ENCODE measurements around the gene AP1G1. TPM values are rescaled to one million over a fixed set of nuclear protein-coding genes. Genes with fewer than 3 reads are reported as not detected.

Gene AP1G1
- total and polyA plus RNA-seq, 4 experiments from 2014 or later = 7.6 to 103 (median 57.0) TPM

DNA sequence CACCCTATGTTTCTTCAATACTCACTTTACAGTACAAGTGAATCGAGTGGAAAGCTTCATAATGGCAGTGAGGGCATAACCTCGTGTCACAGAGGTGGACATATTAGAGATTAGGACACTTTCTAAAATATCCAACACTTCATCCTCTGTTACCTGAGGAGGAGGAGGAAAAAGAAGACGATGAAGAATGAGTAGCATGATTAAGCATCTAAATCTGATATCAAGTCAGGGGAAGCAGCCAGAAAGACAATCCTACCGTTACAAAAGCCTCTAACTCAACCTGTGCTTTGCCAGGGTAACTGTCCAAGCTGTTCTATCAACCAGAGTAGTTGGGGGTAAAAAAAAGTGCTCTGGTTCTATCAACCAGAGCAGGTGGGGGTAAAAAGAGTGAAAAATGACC lies 60.4 kb downstream of the AP1G1 start:
- peaks cover 47% of the 10 kb centered on the region for H3K36me3 ChIP-seq (ENCODE audit: insufficient read depth, low read length)
- no peaks in the 10 kb centered on the region for H3K9me3 ChIP-seq (ENCODE audit: control insufficient read depth in 1 of 2, low read length in 2 of 2)
- no peak overlapping the region for H3K27ac ChIP-seq (ENCODE audit: low read depth, low read length)
- peaks cover 49 to 62% of the 10 kb centered on the region in 2 donors for H3K36me3 Mint-ChIP-seq
- peak overlapping the region in 3 of 7 donors; percentile 13 to 53 (median 22) for H3K27ac Mint-ChIP-seq
- POLR2A ChIA-PET (ENCODE audit: partially characterized antibody) = no interaction called here
- H3K4me3 ChIP-seq (ENCODE audit: low read length in 2 of 2) = no peak overlapping the region
- intact Hi-C loops (cut with micrococcal nuclease) = no loop called here
- H3K4me1 Mint-ChIP-seq = peaks cover 0 to 7% (median 2%) of the 10 kb centered on the region in 4 donors
- H3K9me3 Mint-ChIP-seq = peaks cover 0 to 1% (median 0%) of the 10 kb centered on the region in 8 donors
- CTCF ChIA-PET (ENCODE audit: partially characterized antibody) = no interaction called here
- H3K4me1 ChIP-seq (ENCODE audit: insufficient read depth, low read length) = no peaks in the 10 kb centered on the region
- DNase-seq = no peak
- H3K4me3 Mint-ChIP-seq = no peak overlapping the region
- H3K27me3 ChIP-seq (ENCODE audit: insufficient read depth, low read length) = no peaks in the 10 kb centered on the region
- no peaks in the 10 kb centered on the region for H3K27me3 Mint-ChIP-seq

DNA sequence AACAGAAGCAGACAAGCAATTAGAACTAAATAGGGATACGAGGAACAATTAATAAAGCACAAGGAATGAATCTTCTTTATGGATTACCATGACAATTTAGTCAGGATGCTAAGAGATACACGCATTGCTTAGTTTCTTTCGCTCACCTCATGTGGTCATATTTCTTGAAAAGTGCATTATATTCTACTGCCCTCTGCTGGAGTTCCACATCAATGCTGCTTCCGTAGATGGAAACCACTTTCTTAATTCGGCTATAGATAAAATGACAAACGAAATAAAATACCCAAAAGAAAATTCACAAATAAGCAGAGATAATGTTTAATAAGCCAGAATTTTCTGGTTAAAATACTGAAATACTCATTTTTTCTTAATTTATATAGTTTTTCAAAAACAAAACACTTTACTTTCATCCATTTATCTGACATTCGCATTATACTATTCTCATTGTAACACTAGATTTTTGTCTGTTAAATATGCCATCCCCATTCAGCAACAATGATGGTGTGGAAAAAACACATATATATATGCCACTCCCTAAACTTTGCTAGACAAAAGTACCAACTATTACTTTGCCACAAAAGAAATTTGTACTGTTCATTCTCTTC lies 62.1 kb downstream of the AP1G1 start:
- Histone ChIP-seq H3K9me3 (ENCODE audit: control insufficient read depth in 1 of 2, low read length in 2 of 2) (no peaks in the 10 kb centered on the region), H3K36me3 (ENCODE audit: insufficient read depth, low read length) (peaks cover 45% of the 10 kb centered on the region), H3K27me3 (ENCODE audit: insufficient read depth, low read length) (no peaks in the 10 kb centered on the region), H3K4me3 (ENCODE audit: low read length in 2 of 2) (no peak overlapping the region), H3K27ac (ENCODE audit: low read depth, low read length) (no peak overlapping the region), H3K4me1 (ENCODE audit: insufficient read depth, low read length) (no peaks in the 10 kb centered on the region)
- Mint-ChIP-seq H3K27me3 (no peaks in the 10 kb centered on the region), H3K36me3 (peaks cover 47 to 56% of the 10 kb centered on the region in 2 donors), H3K4me3 (no peak overlapping the region), H3K9me3 (peaks cover 0 to 1% (median 0%) of the 10 kb centered on the region in 8 donors), H3K4me1 (peaks cover 0 to 6% (median 2%) of the 10 kb centered on the region in 4 donors), H3K27ac (peak overlapping the region in 3 of 7 donors; percentile 1 to 44 (median 15))
- POLR2A ChIA-PET (ENCODE audit: partially characterized antibody) = no interaction called here
- peak; percentile 36 to 50 (median 40) for DNase-seq
- intact Hi-C loops (cut with micrococcal nuclease) = loop anchor here (1.0 kb wide), 3 partner anchors 135 to 215 kb away; no protein-coding TSS in a partner anchor
- CTCF ChIA-PET (ENCODE audit: partially characterized antibody) = interaction anchor here (0.7 kb wide), 1 partner anchor 190 kb away, joined by 3 read pairs; no protein-coding TSS in a partner anchor

DNA sequence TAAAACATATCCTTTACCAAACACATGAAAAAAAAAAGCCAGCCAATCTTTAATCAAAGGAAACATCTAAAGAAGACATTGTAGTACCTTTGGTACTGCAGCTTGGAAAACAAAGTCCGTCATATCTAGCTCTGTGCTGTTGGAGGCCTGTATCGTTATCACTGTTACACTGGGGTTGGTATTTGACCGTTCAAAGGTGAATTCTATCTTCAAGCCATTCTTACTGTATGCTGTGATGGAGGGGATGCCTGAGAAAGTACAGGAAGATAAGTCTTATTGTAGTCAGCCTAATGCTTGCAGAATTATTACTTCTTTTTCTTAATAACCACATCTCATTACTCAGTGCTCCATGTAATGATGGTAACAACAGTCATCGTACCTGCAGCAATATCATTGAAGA lies 69.8 kb downstream of the AP1G1 start:
- H3K36me3 Mint-ChIP-seq = peaks cover 42 to 66% of the 10 kb centered on the region in 2 donors

DNA sequence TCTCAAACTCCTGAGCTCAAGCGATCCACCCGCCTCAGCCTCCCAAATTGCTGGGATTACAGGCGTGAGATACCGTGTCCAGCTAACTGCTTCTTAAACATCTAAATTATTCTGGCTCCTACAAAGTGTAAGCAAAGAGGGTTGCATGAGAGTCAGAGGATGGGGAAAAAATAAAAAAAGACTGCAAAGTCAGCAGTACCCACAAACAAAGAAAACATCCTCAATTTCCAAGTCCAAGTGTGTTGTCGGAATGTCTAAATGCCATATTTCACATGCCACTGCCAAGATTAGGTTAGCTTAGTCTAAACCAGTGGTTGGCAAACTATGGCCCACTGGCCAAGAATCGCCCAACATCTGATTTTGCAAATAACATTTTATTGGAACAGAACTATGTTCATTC lies 71.1 kb downstream of the AP1G1 start:
- Histone ChIP-seq H3K27ac (ENCODE audit: low read depth, low read length) (no peak overlapping the region), H3K36me3 (ENCODE audit: insufficient read depth, low read length) (peaks cover 63% of the 10 kb centered on the region), H3K4me3 (ENCODE audit: low read length in 2 of 2) (no peak overlapping the region), H3K27me3 (ENCODE audit: insufficient read depth, low read length) (no peaks in the 10 kb centered on the region), H3K4me1 (ENCODE audit: insufficient read depth, low read length) (no peaks in the 10 kb centered on the region), H3K9me3 (ENCODE audit: control insufficient read depth in 1 of 2, low read length in 2 of 2) (no peaks in the 10 kb centered on the region)
- H3K4me3 Mint-ChIP-seq = no peak overlapping the region
- H3K36me3 Mint-ChIP-seq = peaks cover 47 to 73% of the 10 kb centered on the region in 2 donors
- no peak for DNase-seq
- H3K9me3 Mint-ChIP-seq = no peaks in the 10 kb centered on the region
- H3K27ac Mint-ChIP-seq = peak overlapping the region in 1 of 7 donors; percentile 10
- H3K4me1 Mint-ChIP-seq = no peaks in the 10 kb centered on the region
- CTCF ChIA-PET (ENCODE audit: partially characterized antibody) = interaction anchor here (0.8 kb wide), 1 partner anchor 224 kb away, joined by 3 read pairs; no protein-coding TSS in a partner anchor
- no peaks in the 10 kb centered on the region for H3K27me3 Mint-ChIP-seq
- intact Hi-C loops (cut with micrococcal nuclease) = no loop called here
- POLR2A ChIA-PET (ENCODE audit: partially characterized antibody) = no interaction called here

More for the DNA sequence above, 69.8 kb downstream of the AP1G1 start:
- DNase-seq = no peak
- H3K4me1 Mint-ChIP-seq = no peaks in the 10 kb centered on the region
- H3K9me3 ChIP-seq (ENCODE audit: control insufficient read depth in 1 of 2, low read length in 2 of 2) = no peaks in the 10 kb centered on the region
- no peaks in the 10 kb centered on the region for H3K9me3 Mint-ChIP-seq
- ChIA-PET CTCF (ENCODE audit: partially characterized antibody) (no interaction called here), POLR2A (ENCODE audit: partially characterized antibody) (no interaction called here)
- intact Hi-C loops (cut with micrococcal nuclease) = no loop called here
- H3K27ac ChIP-seq (ENCODE audit: low read depth, low read length) = no peak overlapping the region
- H3K36me3 ChIP-seq (ENCODE audit: insufficient read depth, low read length) = peaks cover 52% of the 10 kb centered on the region
- no peaks in the 10 kb centered on the region for H3K4me1 ChIP-seq (ENCODE audit: insufficient read depth, low read length)
- H3K4me3 Mint-ChIP-seq = no peak overlapping the region
- H3K27me3 ChIP-seq (ENCODE audit: insufficient read depth, low read length) = no peaks in the 10 kb centered on the region
- H3K27ac Mint-ChIP-seq = peak overlapping the region in 1 of 7 donors; percentile 23
- no peaks in the 10 kb centered on the region for H3K27me3 Mint-ChIP-seq
- H3K4me3 ChIP-seq (ENCODE audit: low read length in 2 of 2) = no peak overlapping the region

DNA sequence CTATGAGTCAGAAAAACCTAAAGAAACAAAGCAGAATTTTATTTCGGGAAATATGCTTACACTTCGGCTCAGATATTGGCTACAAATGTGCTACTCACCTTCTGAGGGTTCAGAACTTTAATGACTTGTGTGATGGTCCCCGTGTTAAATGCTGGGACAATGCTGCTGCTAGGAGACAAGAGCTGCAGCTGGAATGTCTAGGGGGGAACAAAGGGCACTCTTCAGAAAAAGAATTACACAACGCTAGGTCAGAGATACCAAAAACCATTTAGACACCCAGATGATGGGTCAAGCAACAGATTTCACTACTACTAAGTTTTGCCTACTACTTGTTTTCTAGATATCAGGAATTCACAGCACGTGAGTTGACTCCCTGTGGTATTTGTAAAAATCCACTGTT lies 74.1 kb downstream of the AP1G1 start:
- DNase-seq = no peak
- Histone ChIP-seq H3K27me3 (ENCODE audit: insufficient read depth, low read length) (no peaks in the 10 kb centered on the region), H3K4me1 (ENCODE audit: insufficient read depth, low read length) (no peaks in the 10 kb centered on the region), H3K27ac (ENCODE audit: low read depth, low read length) (no peak overlapping the region), H3K9me3 (ENCODE audit: control insufficient read depth in 1 of 2, low read length in 2 of 2) (no peaks in the 10 kb centered on the region), H3K36me3 (ENCODE audit: insufficient read depth, low read length) (peaks cover 62% of the 10 kb centered on the region), H3K4me3 (ENCODE audit: low read length in 2 of 2) (no peak overlapping the region)
- intact Hi-C loops (cut with micrococcal nuclease) = no loop called here
- Mint-ChIP-seq H3K36me3 (peaks cover 53 to 77% of the 10 kb centered on the region in 2 donors), H3K9me3 (no peaks in the 10 kb centered on the region), H3K27ac (peak overlapping the region in 2 of 7 donors; percentile 51 to 82), H3K27me3 (no peaks in the 10 kb centered on the region), H3K4me1 (no peaks in the 10 kb centered on the region), H3K4me3 (no peak overlapping the region)
- ChIA-PET CTCF (ENCODE audit: partially characterized antibody) (interaction anchor here (2.0 kb wide), 1 partner anchor 149 kb away, joined by 7 read pairs; the partner anchor contains the start of gene ZNF821), POLR2A (ENCODE audit: partially characterized antibody) (interaction anchor here (0.9 kb wide), 1 partner anchor 224 kb away, joined by 3 read pairs; no protein-coding TSS in a partner anchor)

DNA sequence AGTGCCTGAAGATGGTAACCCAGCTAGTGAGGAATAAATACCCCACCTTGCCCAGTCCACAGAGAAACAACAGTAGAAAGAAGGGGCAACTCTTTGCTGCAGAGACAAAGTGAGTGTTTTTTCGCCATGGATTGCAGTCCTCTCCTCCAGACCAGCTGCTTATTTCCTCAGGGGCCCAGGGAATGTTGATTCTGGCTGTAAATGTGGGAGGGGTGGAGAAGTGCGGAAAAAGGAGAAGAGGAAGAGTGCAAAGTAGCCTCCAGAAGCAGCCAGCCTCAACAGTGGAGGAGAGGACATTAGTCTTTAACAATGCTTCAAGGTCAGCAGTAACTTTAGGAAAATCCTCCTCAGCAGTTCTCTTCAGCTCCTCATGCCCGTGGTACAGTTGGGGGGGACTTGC lies 76.0 kb downstream of the AP1G1 start:
- Mint-ChIP-seq H3K9me3 (no peaks in the 10 kb centered on the region), H3K4me1 (no peaks in the 10 kb centered on the region), H3K27me3 (no peaks in the 10 kb centered on the region), H3K36me3 (peaks cover 39 to 61% of the 10 kb centered on the region in 2 donors), H3K27ac (peak overlapping the region in 1 of 7 donors; percentile 75), H3K4me3 (no peak overlapping the region)
- CTCF ChIA-PET (ENCODE audit: partially characterized antibody) = no interaction called here
- Histone ChIP-seq H3K9me3 (ENCODE audit: control insufficient read depth in 1 of 2, low read length in 2 of 2) (no peaks in the 10 kb centered on the region), H3K36me3 (ENCODE audit: insufficient read depth, low read length) (peaks cover 43% of the 10 kb centered on the region), H3K27ac (ENCODE audit: low read depth, low read length) (no peak overlapping the region), H3K4me3 (ENCODE audit: low read length in 2 of 2) (no peak overlapping the region), H3K27me3 (ENCODE audit: insufficient read depth, low read length) (no peaks in the 10 kb centered on the region), H3K4me1 (ENCODE audit: insufficient read depth, low read length) (no peaks in the 10 kb centered on the region)
- no peak for DNase-seq
- intact Hi-C loops (cut with micrococcal nuclease) = no loop called here
- POLR2A ChIA-PET (ENCODE audit: partially characterized antibody) = no interaction called here

DNA sequence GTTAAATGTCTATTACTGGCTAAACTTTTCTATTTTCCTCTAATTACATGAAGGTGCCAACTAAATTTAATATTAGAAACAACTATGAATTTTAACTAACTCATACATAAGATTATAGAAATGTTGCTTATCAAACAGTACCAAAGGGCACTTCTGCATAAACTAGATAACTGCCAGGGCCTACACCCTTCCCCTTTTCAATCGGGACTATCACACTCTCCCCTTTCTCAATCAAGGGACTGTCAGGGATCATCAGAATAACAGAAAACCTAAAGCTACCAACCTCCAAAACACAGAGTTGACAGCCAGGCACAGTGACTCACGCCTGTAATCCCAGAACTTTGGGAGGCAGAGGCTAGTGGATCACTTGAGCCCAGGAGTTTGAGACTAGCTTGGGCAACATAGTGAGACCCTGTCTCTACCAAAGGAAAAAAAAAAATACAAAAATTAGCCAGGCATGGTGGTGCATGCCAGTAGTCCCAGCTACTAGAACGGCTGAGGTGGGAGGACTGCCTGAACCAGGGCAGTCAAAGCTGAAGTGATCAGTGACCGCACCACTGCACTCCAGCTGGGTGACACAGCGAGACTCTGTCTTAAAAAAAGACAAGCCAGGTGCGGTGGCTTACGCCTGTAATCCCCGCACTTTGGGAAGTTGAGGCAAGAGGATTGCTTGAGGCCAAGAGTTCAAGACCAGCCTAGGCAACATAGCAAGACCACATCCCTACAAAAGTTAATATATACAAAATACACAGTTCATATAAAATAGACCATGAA lies 80.9 kb downstream of the AP1G1 start:
- H3K36me3 ChIP-seq (ENCODE audit: insufficient read depth, low read length) = peaks cover 11% of the 10 kb centered on the region
- CTCF ChIA-PET (ENCODE audit: partially characterized antibody) = interaction anchor here (1.0 to 1.4 kb wide), 2 partner anchors 17 to 25 kb away, joined by 3 read pairs; no protein-coding TSS in a partner anchor
- H3K4me1 ChIP-seq (ENCODE audit: insufficient read depth, low read length) = peaks cover 7% of the 10 kb centered on the region
- peaks cover 3 to 12% (median 8%) of the 10 kb centered on the region in 4 donors for H3K4me1 Mint-ChIP-seq
- peak overlapping the region in 2 of 7 donors; percentile 30 to 35 for H3K27ac Mint-ChIP-seq
- H3K27ac ChIP-seq (ENCODE audit: low read depth, low read length) = no peak overlapping the region
- peaks cover 0 to 1% of the 10 kb centered on the region in 2 donors for H3K27me3 Mint-ChIP-seq
- H3K9me3 Mint-ChIP-seq = no peaks in the 10 kb centered on the region
- peaks cover 19 to 30% of the 10 kb centered on the region in 2 donors for H3K36me3 Mint-ChIP-seq
- no peak overlapping the region for H3K4me3 ChIP-seq (ENCODE audit: low read length in 2 of 2)
- POLR2A ChIA-PET (ENCODE audit: partially characterized antibody) = no interaction called here
- no peak overlapping the region for H3K4me3 Mint-ChIP-seq
- DNase-seq = no peak
- H3K27me3 ChIP-seq (ENCODE audit: insufficient read depth, low read length) = no peaks in the 10 kb centered on the region
- H3K9me3 ChIP-seq (ENCODE audit: control insufficient read depth in 1 of 2, low read length in 2 of 2) = no peaks in the 10 kb centered on the region
- intact Hi-C loops (cut with micrococcal nuclease) = loop anchor here (10.0 kb wide), 1 partner anchor 367 kb away; the partner anchor contains the start of genes DHX38 and TXNL4B

Measured in CD4-positive, alpha-beta memory T cell (primary cell).